Measurements from ENCODE around the gene BACH2. TPM values are rescaled to one million over a fixed set of nuclear protein-coding genes. Genes with fewer than 3 reads are reported as not detected.
A peak's percentile ranks its signal among the peaks of the same experiment; 100 is the strongest.
"Not testable (repeated sequence)": the region's sequence is repeated elsewhere in the genome, so short reads cannot be mapped to it uniquely, and the experiment has no call there.

Gene BACH2
- total RNA-seq, 2 experiments from 2014 or later, result 75.1 to 77.9 TPM

GRCh38 chr6:89927791-89928550, 368.7 kb downstream of the BACH2 start:
- peaks cover 54% of the 10 kb centered on the region for H3K4me1 Mint-ChIP-seq (ENCODE audit: low read depth)
- no peaks in the 10 kb centered on the region for H3K27me3 Mint-ChIP-seq (ENCODE audit: low read depth)
- CTCF ChIA-PET, result interaction anchor here (0.8 kb wide), 1 partner anchor 15 kb away, joined by 3 read pairs; no protein-coding TSS in a partner anchor
- no peak for DNase-seq
- no peak overlapping the region for H3K4me3 Mint-ChIP-seq
- intact Hi-C loops (cut with micrococcal nuclease), result loop anchor here (5.0 kb wide), 3 partner anchors 56 to 549 kb away; partner anchors contain the start of gene MDN1
- peaks cover 46% of the 10 kb centered on the region for H3K36me3 Mint-ChIP-seq (ENCODE audit: low read depth)
- peaks cover 2% of the 10 kb centered on the region for H3K9me3 Mint-ChIP-seq
- H3K27ac Mint-ChIP-seq, result peak overlapping the region; percentile 81

- CTCF ChIA-PET, result no interaction called here
- peaks cover 2% of the 10 kb centered on the region for H3K9me3 Mint-ChIP-seq
- H3K4me1 Mint-ChIP-seq (ENCODE audit: low read depth), result peaks cover 54% of the 10 kb centered on the region
- H3K27me3 Mint-ChIP-seq (ENCODE audit: low read depth), result no peaks in the 10 kb centered on the region
- DNase-seq, result no peak
- H3K27ac Mint-ChIP-seq, result peak overlapping the region; percentile 81
- peaks cover 45% of the 10 kb centered on the region for H3K36me3 Mint-ChIP-seq (ENCODE audit: low read depth)
- no peak overlapping the region for H3K4me3 Mint-ChIP-seq
- intact Hi-C loops (cut with micrococcal nuclease), result loop anchor here (5.0 kb wide), 3 partner anchors 55 to 550 kb away; partner anchors contain the start of gene MDN1
These were observed 369.4 kb downstream of the BACH2 start for GRCh38 chr6:89927264-89927663.

GRCh38 chr6:89925826-89926225, 370.8 kb downstream of the BACH2 start:
- DNase-seq, result no peak
- Mint-ChIP-seq H3K27me3 (ENCODE audit: low read depth) (no peaks in the 10 kb centered on the region), H3K36me3 (ENCODE audit: low read depth) (peaks cover 37% of the 10 kb centered on the region), H3K9me3 (peaks cover 2% of the 10 kb centered on the region), H3K27ac (no peak overlapping the region), H3K4me3 (no peak overlapping the region), H3K4me1 (ENCODE audit: low read depth) (peaks cover 45% of the 10 kb centered on the region)
- CTCF ChIA-PET, result no interaction called here
- intact Hi-C loops (cut with micrococcal nuclease), result loop anchor here (5.0 kb wide), 3 partner anchors 54 to 551 kb away; partner anchors contain the start of gene MDN1

GRCh38 chr6:89924231-89924630, 372.4 kb downstream of the BACH2 start:
- Mint-ChIP-seq H3K36me3 (ENCODE audit: low read depth) (peaks cover 26% of the 10 kb centered on the region), H3K9me3 (peaks cover 2% of the 10 kb centered on the region), H3K27me3 (ENCODE audit: low read depth) (no peaks in the 10 kb centered on the region), H3K27ac (no peak overlapping the region), H3K4me1 (ENCODE audit: low read depth) (peaks cover 32% of the 10 kb centered on the region), H3K4me3 (no peak overlapping the region)
- intact Hi-C loops (cut with micrococcal nuclease), result no loop called here
- CTCF ChIA-PET, result no interaction called here
- DNase-seq, result no peak

- Mint-ChIP-seq H3K9me3 (peaks cover 7% of the 10 kb centered on the region), H3K27ac (no peak overlapping the region), H3K27me3 (ENCODE audit: low read depth) (no peaks in the 10 kb centered on the region), H3K4me3 (no peak overlapping the region), H3K4me1 (ENCODE audit: low read depth) (peaks cover 6% of the 10 kb centered on the region), H3K36me3 (ENCODE audit: low read depth) (peaks cover 2% of the 10 kb centered on the region)
- intact Hi-C loops (cut with micrococcal nuclease), result no loop called here
- CTCF ChIA-PET, result interaction anchor here (0.6 kb wide), 1 partner anchor 153 kb away, joined by 4 read pairs; no protein-coding TSS in a partner anchor
- DNase-seq, result no peak
These were observed 375.0 kb downstream of the BACH2 start for GRCh38 chr6:89921691-89922090.

GRCh38 chr6:89921197-89921596, 375.4 kb downstream of the BACH2 start:
- Mint-ChIP-seq H3K36me3 (ENCODE audit: low read depth) (peaks cover 4% of the 10 kb centered on the region), H3K27ac (no peak overlapping the region), H3K9me3 (peaks cover 11% of the 10 kb centered on the region), H3K4me3 (no peak overlapping the region), H3K4me1 (ENCODE audit: low read depth) (peaks cover 4% of the 10 kb centered on the region), H3K27me3 (ENCODE audit: low read depth) (no peaks in the 10 kb centered on the region)
- CTCF ChIA-PET, result no interaction called here
- no peak for DNase-seq
- intact Hi-C loops (cut with micrococcal nuclease), result no loop called here

GRCh38 chr6:89917801-89918366, 378.8 kb downstream of the BACH2 start:
- intact Hi-C loops (cut with micrococcal nuclease), result no loop called here
- peaks cover 2% of the 10 kb centered on the region for H3K36me3 Mint-ChIP-seq (ENCODE audit: low read depth)
- H3K27ac Mint-ChIP-seq, result no peak overlapping the region
- H3K4me3 Mint-ChIP-seq, result no peak overlapping the region
- CTCF ChIA-PET, result no interaction called here
- no peak for DNase-seq
- no peaks in the 10 kb centered on the region for H3K27me3 Mint-ChIP-seq (ENCODE audit: low read depth)
- H3K9me3 Mint-ChIP-seq, result peaks cover 10% of the 10 kb centered on the region
- no peaks in the 10 kb centered on the region for H3K4me1 Mint-ChIP-seq (ENCODE audit: low read depth)

- CTCF ChIA-PET, result interaction anchor here (0.7 kb wide), 1 partner anchor 303 kb away, joined by 3 read pairs; no protein-coding TSS in a partner anchor
- Mint-ChIP-seq H3K27me3 (ENCODE audit: low read depth) (no peaks in the 10 kb centered on the region), H3K4me3 (no peak overlapping the region), H3K27ac (no peak overlapping the region), H3K4me1 (ENCODE audit: low read depth) (no peaks in the 10 kb centered on the region), H3K36me3 (ENCODE audit: low read depth) (peaks cover 2% of the 10 kb centered on the region), H3K9me3 (peaks cover 10% of the 10 kb centered on the region)
- no peak for DNase-seq
- intact Hi-C loops (cut with micrococcal nuclease), result no loop called here
These were observed 379.4 kb downstream of the BACH2 start for GRCh38 chr6:89917216-89917615.

- no peak for DNase-seq
- intact Hi-C loops (cut with micrococcal nuclease), result no loop called here
- Mint-ChIP-seq H3K36me3 (ENCODE audit: low read depth) (peaks cover 2% of the 10 kb centered on the region), H3K9me3 (peaks cover 10% of the 10 kb centered on the region), H3K27me3 (ENCODE audit: low read depth) (no peaks in the 10 kb centered on the region), H3K27ac (no peak overlapping the region), H3K4me3 (no peak overlapping the region), H3K4me1 (ENCODE audit: low read depth) (no peaks in the 10 kb centered on the region)
- CTCF ChIA-PET, result interaction anchor here (0.7 kb wide), 1 partner anchor 302 kb away, joined by 3 read pairs; no protein-coding TSS in a partner anchor
These were observed 380.3 kb downstream of the BACH2 start for GRCh38 chr6:89916136-89916920.

- no peaks in the 10 kb centered on the region for H3K9me3 Mint-ChIP-seq
- CTCF ChIA-PET, result interaction anchor here (1.2 kb wide), 1 partner anchor 38 kb away, joined by 3 read pairs; no protein-coding TSS in a partner anchor
These were observed 385.8 kb downstream of the BACH2 start for GRCh38 chr6:89910902-89911240.

GRCh38 chr6:89910001-89910901, 386.4 kb downstream of the BACH2 start:
- H3K9me3 Mint-ChIP-seq; H3K36me3 Mint-ChIP-seq (ENCODE audit: low read depth); intact Hi-C loops (cut with micrococcal nuclease); H3K27me3 Mint-ChIP-seq (ENCODE audit: low read depth); H3K4me3 Mint-ChIP-seq; DNase-seq; H3K4me1 Mint-ChIP-seq (ENCODE audit: low read depth); H3K27ac Mint-ChIP-seq: not testable (repeated sequence)
- CTCF ChIA-PET, result interaction anchor here (1.2 kb wide), 1 partner anchor 68 kb away, joined by 4 read pairs; no protein-coding TSS in a partner anchor

More at GRCh38 chr6:89910902-89911240, 385.8 kb downstream of the BACH2 start:
- Mint-ChIP-seq H3K27ac (no peak overlapping the region), H3K36me3 (ENCODE audit: low read depth) (no peaks in the 10 kb centered on the region), H3K4me1 (ENCODE audit: low read depth) (peaks cover 6% of the 10 kb centered on the region), H3K4me3 (no peak overlapping the region), H3K27me3 (ENCODE audit: low read depth) (no peaks in the 10 kb centered on the region)
- no peak for DNase-seq
- intact Hi-C loops (cut with micrococcal nuclease), result no loop called here

Data from activated naive CD4-positive, alpha-beta T cell treated with anti-CD3 and anti-CD28 coated beads for 36 hours (primary cell).